ENCODE data around the gene RPS19.

The RPS19 gene

DNA sequence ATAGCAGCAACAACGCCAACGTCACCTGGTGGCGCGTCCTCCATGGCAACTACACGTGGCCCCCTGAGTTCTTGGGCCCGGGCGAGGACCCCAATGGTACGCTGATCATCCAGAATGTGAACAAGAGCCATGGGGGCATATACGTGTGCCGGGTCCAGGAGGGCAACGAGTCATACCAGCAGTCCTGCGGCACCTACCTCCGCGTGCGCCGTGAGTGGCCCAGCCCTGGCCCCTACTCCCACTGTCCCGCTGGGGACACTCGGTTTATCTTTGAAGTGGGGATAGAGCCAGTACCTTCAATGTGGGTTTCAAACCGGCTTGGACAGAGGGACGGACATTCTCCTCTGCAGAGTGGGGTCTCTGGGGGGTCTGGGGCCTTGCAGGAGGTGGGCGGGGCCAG, 19.0 kb downstream of the RPS19 start:
- DNase-seq (ENCODE audit: low spot score), result no peak

DNA sequence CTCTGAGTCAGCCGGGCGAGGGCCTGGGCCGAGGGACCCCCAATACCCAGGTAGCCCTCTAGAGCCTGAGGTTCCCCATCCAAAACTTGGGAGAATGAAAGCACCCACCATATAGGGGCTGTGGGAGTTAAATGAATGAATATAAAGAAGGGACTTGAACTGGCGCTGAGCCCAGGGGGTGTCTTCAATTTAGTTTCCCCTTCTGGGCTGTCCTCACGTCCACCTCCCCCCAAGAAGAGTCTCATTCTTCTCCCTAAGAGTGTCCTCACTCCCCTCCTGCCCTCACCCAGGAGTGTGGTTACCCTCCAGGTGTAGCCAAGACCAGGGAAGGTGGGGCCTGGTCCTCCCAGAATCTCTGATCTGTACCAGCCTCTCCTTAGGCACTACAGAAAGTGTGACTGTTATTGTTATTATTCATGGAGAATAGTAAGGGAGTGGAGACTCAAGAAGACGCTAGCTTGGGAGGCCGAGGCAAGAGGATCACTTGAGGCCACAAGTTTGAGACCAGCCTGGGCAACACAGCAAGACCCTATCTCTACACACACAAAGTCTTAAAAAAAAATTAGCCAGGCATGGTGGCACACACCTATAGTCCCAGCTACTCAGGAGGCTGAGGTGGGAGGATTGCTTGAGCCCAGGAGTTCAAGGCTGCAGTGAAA, 19.7 kb downstream of the RPS19 start:
- DNase-seq (ENCODE audit: low spot score), result no peak

DNA sequence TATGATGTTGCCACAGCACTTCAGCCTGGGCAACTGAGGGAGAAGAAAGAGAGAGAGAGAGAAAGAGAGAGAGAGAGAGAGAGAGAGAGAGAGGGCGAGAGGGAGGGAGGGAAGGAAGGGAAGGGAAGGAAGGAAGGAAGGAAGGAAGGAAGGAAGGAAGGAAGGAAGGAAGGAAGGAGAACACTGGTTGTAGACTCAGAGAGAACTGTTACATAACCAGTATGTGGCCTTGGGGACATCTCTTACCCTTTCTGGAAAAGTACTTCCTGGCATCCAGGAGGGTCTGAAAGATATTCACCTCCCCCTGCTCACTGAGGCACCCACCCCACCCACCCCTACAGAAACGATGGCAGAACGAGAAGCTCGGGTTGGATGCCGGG, 20.3 kb downstream of the RPS19 start:
- no peak for DNase-seq (ENCODE audit: low spot score)

DNA sequence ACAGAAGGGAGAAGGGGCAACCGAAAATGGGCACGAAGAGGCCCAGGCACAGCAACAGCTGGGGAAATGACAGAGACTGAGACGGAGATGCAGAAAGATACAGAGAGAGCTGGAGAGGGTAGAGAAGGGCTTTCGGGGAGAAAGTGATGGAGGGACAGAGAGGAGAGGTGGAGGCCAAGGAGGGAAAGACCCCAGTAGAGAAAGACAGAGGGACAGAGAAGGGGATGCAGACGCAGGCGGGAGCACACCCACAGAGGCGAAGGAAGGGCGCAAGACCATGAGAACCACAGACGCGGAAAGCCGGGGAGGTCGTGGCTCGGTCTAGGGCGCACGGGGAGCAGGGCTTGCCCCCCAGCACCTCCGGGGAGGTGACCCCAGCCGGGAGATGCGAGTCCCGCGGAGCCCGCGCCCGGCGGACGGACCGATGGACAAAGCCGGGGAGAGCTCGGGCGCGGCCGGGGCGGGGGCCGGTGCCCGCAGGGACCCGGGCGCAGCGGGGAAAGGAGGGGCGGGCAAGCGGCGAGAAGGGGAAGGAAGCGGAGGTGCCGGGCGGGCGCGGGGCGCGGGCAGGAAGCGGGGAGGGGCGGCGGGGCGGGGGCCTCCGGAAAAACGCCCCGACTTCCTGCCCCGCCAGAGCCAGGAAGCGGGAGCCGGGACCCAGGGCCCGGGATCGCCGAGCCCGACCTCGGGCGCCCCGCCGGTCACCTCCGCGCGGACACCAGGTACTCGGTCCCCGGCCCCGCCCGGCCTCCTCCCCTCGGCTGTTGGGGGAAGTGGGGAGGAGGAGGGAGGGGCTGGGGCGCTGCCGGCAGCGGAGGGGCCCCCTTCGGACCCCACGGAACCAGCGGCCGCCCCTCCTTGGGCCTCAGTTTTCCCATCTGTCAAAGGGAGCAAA, 22.8 kb downstream of the RPS19 start, which contains the start of gene ARHGEF1:
TSS of gene ARHGEF1 (plus strand) at position 617 of the 895 bp plus-strand sequence. CDS start 4,899 bp downstream, outside the sequence.
- DNase-seq (ENCODE audit: low spot score), result peak; percentile 59

DNA sequence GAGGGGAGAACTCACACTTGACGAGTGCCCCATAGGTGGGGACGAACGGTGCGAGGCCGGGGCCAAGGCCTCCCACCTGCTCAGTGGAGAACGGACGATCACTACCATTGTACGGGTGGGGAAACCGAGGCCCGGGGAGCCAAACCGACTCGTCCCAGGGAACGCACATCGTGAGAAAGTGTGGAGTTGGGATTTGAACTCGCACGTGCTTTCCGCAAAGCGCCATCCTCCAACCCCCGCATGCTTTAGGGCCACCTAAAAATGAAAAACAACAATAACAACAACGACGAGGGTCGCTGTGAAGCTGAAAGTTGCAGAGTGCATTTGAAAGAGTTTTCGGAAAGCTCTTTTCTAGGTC, 23.4 kb downstream of the RPS19 start:
- no peak for DNase-seq (ENCODE audit: low spot score)

DNA sequence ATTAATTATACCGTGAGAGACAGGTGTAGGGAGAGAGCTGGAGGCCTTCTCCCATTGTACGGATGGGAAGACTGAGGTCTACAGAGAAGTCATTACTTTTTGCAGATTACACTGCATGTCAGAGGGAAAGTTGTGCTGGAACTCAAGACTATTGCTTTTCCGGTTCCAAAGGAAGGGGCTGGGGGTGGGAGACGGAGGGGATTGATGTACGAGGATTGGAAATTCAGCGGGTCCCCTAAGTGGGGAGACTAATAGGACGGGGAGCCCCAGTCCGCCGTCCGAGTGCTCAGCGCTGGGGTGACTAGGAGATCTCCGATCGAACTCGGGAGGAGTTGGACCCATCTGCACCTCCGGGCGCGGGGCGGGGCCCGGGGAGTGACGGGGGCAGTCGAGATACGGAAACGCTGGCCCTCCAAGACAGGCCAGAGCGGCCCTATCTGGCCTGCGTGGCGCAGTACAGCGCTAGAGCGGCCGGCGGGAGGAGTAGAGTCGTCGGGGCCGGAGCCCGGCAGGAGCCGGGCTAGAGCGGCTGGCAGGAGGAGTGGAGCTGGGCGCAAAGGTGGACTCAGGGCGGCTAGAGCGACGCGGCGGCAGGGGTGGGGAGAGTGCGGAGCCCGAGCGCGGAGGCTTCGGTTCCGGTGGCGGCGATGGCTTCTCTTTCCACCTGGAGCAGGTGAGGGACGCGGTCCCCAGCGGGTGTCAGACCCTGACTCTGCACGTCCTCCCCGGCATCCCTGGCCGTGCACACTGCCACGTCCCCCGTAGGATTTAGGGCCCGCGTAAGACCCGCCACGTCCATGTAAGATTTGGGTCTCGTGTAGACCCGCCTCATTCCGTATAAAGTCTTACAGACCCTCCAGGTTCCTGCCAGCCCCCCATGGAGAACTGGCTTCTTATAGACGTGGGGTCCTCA, 24.0 kb downstream of the RPS19 start:
- DNase-seq (ENCODE audit: low spot score), result peak; percentile 98

DNA sequence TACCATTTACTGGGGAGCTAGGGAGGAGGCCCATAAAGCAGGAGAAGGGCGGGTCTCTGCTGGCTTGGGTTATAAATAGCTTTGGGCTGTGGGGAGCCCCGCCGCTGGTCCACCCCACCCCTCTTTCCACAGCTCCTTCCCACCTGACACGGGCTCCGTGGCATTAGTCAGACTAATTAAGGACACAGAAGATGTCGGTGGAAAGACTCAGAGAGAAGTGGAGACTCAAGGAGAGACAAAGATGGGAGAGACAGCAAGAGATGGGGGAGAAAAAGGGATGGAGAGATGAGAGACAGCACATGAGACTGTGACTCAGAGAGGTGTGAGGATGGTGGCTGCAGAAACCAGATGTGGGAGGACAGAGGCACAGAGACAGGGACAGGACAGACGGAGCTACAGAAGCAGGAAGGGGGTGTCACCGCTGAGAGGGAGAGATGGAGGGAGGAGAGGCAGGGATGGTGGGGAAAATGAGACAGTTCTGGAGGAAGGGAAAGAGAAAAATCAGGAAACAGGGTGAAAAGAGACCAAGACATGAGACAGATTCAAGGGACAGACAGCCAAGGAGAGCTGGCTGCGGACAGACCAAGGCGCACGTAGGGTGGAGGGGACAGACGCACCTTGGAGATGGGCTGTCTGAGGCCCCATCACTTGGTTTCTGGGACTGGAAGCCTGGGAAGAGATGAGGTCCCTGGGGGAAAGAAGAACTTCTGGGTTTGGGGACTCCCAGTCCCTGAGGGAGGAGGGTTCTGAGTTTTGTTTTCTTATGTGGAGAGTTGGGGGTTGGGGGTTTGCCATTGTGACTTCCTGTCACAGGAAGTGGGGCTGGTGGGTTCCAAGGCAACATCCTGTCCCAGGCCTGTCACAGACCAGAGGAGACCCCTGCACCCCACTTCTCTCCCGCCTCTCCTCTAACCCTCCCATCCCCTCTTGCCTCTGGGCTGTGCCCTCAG, 27.0 kb downstream of the RPS19 start:
- DNase-seq (ENCODE audit: low spot score), result no peak

DNA sequence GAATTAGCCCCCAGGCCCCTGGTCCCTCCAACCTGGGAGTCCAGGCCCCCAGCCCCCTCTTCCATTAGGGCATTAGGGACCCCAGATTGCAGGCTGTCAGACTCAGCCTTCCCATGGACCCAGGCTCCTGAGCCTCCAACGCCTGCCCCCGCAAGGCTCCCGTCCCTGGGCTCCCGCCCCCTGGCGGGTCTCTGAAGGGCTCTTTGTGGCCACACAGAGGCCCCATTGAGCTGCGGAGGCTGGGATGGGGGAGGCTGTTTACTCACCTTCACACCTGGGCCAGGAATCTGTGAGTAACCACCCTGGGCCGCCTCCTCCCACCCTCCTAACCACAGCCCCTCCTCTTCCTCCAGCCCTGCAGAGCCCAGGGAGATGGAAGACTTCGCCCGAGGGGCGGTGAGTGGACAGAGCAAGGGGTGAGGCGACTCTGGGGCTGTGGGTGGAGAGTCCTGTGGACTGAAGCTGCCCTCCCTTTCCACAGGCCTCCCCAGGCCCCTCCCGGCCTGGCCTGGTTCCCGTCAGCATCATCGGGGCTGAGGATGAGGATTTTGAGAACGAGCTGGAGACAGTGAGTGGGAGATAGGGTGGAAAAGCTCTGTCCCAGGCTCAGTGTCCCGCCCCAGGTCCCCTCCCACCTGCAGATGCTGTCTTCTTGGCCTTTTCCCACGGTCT, 27.8 kb downstream of the RPS19 start:
- peak; percentile 93 for DNase-seq (ENCODE audit: low spot score)

DNA sequence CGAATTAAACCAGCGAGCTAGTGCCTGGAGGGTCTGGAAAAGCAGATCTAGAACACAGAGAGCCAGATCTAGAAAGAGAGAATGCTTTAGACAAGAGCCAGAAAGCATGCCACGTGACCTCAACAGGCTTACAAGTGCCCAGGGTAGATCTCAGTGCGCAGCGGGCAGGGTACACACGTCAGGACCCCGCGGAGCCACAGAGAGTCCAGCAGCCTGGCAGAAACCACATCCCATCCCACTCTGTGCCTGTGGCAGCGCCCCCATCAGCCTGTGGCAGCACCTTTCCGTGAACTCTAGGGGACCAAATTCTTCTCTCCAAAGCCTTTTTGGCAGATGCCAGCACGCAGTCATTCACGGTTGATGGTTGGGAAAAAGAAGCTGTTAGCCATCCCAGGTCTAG, 28.9 kb downstream of the RPS19 start:
- no peak for DNase-seq (ENCODE audit: low spot score)

DNA sequence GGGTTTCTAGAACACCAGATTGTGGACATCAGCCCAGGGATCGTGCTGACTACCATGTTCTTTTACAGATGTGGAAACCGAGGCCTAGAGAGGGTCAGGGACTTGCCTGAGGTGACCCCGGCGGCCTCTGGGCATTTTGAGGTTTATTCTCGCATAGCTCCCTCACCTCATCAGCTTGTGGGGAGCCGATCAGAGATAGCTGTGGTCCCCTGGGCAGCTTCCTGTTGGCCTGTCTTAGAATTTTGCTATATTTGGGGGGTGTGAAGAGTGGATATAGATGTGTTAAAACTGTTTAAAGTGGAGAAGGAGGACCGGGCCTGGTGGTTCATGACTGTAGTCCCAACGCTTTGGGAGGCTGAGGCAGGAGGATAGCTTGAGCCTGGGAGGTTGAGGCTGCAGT, 29.8 kb downstream of the RPS19 start:
- no peak for DNase-seq (ENCODE audit: low spot score)

DNA sequence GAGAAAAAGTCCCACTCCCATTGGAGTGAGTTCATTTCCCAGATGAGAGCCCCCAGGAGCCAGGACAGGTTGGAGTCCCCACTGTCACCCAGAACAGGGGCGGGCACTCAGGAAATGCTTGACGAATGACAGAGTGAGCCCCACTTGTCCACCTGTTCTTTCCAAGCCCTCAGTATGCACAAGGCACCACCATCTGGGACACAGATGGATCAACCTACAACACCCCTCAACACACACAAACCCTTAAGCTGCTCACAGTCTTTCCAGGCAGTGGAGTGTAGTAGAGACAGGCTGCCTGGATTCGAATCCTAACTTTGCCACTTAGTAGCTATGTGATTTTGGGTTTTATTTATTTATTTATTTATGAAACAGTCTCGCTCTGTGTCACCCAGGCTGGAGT, 30.9 kb downstream of the RPS19 start:
- DNase-seq (ENCODE audit: low spot score), result no peak

DNA sequence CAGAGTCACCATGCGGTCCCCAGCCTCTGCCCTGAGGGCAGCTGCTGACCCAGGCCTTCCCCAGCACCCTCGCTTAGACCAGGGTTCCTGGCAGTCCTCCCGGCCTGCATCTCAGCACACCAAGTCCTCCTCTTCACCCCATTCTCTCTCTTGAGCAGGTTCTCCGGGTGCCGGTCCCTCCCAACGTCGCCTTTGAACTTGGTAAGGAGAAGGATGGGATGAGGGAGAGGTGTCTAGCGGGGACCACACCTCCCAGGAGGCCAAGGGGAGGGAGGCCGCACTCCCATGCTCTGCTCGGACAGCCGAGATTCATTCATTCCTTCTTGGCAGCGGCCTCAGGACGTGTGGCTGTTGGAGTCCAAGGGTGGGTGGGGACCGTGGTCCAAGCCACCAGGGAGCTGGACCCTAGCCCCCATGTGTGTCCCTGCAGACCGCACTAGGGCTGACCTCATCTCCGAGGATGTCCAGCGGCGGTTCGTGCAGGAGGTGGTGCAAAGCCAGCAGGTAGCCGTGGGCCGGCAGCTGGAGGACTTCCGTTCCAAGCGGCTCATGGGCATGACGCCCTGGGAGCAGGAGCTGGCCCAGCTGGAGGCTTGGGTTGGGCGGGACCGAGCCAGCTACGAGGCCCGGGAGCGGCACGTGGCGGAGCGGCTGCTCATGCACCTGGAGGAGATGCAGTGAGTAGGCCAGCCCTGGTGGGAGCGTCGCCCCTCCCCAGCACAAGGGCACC, 32.3 kb downstream of the RPS19 start:
- DNase-seq (ENCODE audit: low spot score), result no peak

DNA sequence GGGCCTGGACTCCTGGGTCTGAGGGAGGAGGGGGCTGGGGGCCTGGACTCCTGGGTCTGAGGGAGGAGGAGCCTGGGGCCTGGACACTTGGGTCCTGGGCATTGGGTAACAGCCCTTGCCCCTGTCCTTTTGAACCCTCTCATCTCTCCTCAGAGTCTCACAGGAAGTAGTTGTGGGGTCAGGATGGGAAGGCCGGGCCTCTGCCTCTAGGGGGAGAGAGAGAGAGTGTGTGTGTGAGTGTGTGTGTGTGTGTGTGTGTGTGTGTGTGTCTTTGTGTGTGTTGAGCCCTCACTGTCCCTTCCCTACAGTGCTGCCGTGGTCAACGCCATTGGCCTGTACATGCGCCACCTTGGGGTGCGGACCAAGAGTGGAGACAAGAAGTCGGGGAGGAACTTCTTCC, 33.8 kb downstream of the RPS19 start:
- no peak for DNase-seq (ENCODE audit: low spot score)

DNA sequence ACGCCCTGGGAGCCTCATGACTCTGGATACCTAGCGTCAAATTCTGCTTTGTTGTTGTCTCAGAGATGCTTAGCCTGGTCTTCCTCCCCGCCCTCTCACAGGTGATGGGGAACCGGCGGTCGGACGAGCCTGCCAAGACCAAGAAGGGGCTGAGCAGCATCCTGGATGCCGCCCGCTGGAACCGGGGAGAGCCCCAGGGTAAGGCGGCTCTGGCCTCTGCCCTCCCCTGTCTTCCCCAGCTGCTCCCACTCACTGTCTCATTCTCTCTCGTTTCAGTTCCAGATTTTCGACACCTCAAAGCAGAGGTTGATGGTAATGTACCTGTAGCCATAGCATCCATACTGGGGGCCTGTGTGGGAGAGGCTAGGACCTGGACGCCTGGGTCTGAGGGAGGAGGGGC, 34.3 kb downstream of the RPS19 start:
- no peak for DNase-seq (ENCODE audit: low spot score)

DNA sequence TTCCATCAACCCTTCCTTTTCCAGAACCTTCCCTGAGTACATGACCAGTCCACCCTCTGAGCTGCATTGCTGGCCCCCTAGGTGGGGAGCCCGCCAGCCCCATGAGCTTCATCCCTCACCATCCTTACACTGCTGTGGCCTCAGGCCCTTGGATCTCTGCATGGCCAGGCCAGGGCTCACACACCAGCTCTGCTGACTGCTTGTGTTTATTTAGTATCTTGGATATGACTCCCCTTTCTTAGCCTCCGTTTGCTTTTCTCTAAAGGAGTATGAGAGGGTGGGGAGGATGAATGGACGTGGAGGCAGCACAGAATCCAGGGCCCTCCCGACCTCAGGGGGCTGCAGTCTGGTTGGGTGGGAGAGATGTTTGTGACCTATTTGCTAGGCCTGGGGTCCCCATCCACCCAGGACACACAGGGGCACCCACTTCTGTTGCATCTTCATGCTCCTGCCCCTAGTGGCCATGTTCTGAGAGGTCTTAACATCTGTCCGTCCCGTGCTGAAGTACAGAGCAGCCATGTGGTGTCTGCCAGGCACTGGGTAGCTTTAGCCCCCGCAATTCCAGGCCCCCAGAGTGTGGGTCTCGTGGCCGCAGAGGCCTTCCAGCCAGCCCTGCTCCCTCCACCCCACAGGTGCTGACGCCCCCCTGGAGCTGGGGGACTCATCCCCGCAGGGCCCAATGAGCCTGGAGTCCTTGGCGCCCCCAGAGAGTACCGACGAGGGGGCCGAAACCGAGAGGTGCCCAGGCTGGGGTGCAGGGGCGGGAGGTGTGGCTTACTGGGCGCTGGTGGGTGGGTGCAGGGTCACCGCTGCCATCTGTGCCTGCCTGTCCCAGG, 35.9 kb downstream of the RPS19 start:
- DNase-seq (ENCODE audit: low spot score), result no peak

DNA sequence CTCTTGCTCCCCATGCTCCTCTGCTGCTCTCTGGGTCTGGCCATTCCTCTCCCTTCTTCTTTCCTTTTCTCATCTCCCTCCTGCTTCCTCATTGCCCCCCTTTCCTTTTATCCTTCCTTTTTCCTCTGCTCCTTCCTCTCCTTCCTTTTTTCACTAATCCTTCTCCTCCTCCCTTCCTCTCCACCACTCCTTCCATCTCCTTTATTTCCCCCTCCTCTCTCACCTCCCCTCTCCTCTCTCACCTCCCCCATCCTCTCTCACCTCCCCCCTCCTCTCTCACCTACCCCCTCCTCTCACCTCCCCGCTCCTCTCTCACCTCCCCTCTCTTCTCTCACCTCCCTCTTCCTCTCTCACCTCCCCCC, 36.5 kb downstream of the RPS19 start:
- DNase-seq (ENCODE audit: low spot score), result no peak

DNA sequence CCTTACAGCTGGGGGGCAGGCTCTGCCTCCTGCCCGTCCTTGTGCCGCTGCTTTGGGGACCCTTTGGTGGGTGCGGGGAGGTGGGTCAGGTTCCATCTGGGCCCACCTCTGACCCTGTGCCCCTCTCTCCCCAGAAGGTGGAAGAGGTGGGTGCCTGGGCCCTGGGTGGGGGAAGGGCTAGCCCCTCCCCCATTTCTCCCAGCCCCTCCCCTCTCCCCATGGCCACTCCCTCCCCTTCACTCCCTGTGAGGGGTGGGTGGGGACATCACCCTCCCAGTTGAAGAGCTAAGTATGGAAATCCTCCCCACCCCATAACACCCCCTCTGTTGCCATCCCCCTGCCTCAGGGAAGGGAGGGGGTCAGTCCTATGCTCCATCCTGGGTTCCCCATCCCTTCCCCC, 37.1 kb downstream of the RPS19 start:
- no peak for DNase-seq (ENCODE audit: low spot score)

DNA sequence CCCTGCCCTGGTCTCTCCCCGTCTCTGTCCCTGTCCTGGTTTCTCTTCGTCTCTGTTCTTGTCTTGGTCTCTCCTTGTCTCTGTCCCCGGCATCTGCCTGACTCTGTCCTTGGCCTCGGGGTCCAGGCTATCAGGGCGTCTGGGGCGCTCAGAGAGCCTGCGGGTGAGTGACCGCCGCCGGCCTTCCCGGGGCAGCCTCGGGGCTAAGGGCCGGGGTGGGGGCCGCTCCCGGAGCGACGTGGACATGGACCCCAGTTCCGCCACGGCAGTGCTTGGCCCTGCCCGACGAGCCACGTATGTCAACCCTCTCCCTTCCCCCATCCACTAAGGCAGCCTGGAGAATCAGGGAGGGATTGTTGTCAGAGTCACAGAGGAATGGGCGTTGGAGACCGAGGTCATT, 37.8 kb downstream of the RPS19 start:
- DNase-seq (ENCODE audit: low spot score), result no peak

DNA sequence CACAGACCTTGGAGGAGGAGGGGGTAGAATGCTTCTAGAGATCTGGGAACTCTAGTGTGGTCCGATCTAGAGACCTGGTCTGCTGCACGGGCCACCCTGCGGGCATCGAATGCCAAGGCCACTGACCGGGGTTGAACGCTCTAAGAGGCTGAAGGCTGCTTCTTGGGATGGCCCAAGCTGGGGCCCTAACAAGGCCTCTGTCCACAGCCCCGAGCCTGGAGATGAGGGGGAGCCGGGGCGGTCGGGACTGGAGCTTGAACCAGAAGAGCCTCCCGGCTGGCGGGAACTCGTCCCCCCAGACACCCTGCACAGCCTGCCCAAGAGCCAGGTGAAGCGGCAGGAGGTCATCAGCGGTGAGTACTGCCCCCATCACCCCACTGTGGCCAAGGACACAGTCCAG, 38.2 kb downstream of the RPS19 start:
- no peak for DNase-seq (ENCODE audit: low spot score)
